H1 (cell line): ENCODE results near the gene POLDIP2. TPM values are rescaled to one million over a fixed set of nuclear protein-coding genes. Genes with fewer than 3 reads are reported as not detected.

Source experiments
- CTCF ChIA-PET: fragments of 300-600 bp; sonication (Branson Sonifier 250); formaldehyde crosslinking; loops from one replicate; lab custom pipeline; 2021; ENCODE audit not compliant: partially characterized antibody; lab: Charles Lee
- POLR2A ChIA-PET: fragments of 300-600 bp; sonication (Branson Sonifier 250); formaldehyde crosslinking; loops from one replicate; lab custom pipeline; 2021; ENCODE audit warnings: inconsistent platforms; ENCODE audit not compliant: partially characterized antibody; lab: Charles Lee
- DNase-seq, 2 experiments: peaks; one replicate each; pipeline versions ENCODE4 v3.0.0 to v3.0.0-alpha.2; 2010 to 2022; ENCODE audit warnings: low spot score in 2 of 2, low read depth in 1 of 2, mixed read lengths in 1 of 2
- FAIRE-seq: peaks from 2 replicates; lab custom pipeline; 2011; peaks lifted over from hg19 to GRCh38; lab: Jason Lieb, UNC
- H2AFZ ChIP-seq: 2 replicates; pipeline ENCODE4 v1.8.1; 2012; ENCODE audit warnings: low read length, inconsistent platforms
- H2AK5ac ChIP-seq: 2 replicates; pipeline ENCODE4 v1.6.1; 2013; ENCODE audit warnings: low read depth, low read length
- H2BK120ac ChIP-seq: replicated peaks from 2 replicates; pipeline ENCODE3; 2013; ENCODE audit warnings: low read depth, low read length, inconsistent platforms
- H2BK12ac ChIP-seq: 2 replicates; pipeline ENCODE4 v1.6.1; 2013; ENCODE audit warnings: low read depth, low read length
- H2BK15ac ChIP-seq: 2 replicates; pipeline ENCODE4 v1.6.1; 2013; ENCODE audit warnings: low read length
- H2BK20ac ChIP-seq: 2 replicates; pipeline ENCODE4 v1.6.1; 2013; ENCODE audit warnings: low read length
- H2BK5ac ChIP-seq: 2 replicates; pipeline ENCODE4 v1.6.1; 2013; ENCODE audit warnings: low read depth, low read length
- H3K14ac ChIP-seq: 2 replicates; pipeline ENCODE4 v1.6.1; 2013; ENCODE audit warnings: inconsistent platforms; ENCODE audit not compliant: insufficient read length
- H3K18ac ChIP-seq: 2 replicates; pipeline ENCODE4 v1.6.1; 2013; ENCODE audit warnings: low read length; ENCODE audit errors: extremely low read depth
- H3K23ac ChIP-seq: 2 replicates; pipeline ENCODE4 v1.6.1; 2013; ENCODE audit warnings: inconsistent platforms; ENCODE audit not compliant: insufficient read length
- H3K23me2 ChIP-seq: 2 replicates; pipeline ENCODE4 v1.6.1; 2013; ENCODE audit warnings: low read depth, low read length
- H3K27ac ChIP-seq: 2 replicates; pipeline ENCODE4 v1.6.1; 2011; ENCODE audit warnings: low read depth, low read length, inconsistent platforms
- H3K27me3 ChIP-seq, 4 experiments: replicated peaks in 1 of 4; 1 replicate in 1 of 4; 2 replicates in 3 of 4; pipeline versions ENCODE4 v1.6.1 to v1.8.1; 2011 to 2013; ENCODE audit warnings: low read length in 3 of 4, mild to moderate bottlenecking in 3 of 4, inconsistent platforms in 2 of 4, mixed read lengths in 2 of 4, moderate library complexity in 1 of 4; ENCODE audit not compliant: control insufficient read depth in 3 of 4, insufficient read depth in 3 of 4; ENCODE audit errors: extremely low read depth in 1 of 4
- H3K36me3 ChIP-seq, 4 experiments: 2 replicates each; pipeline versions ENCODE4 v1.6.1 to v1.8.1; 2011 to 2013; ENCODE audit warnings: mild to moderate bottlenecking in 4 of 4, low read length in 3 of 4, moderate library complexity in 2 of 4, control low read depth in 1 of 4, inconsistent platforms in 1 of 4; ENCODE audit not compliant: insufficient read depth in 4 of 4, control insufficient read depth in 2 of 4
- H3K4ac ChIP-seq: replicated peaks from 2 replicates; pipeline ENCODE3; 2013; ENCODE audit warnings: low read length, low read depth, mixed read lengths, inconsistent platforms; ENCODE audit not compliant: insufficient read length
- H3K4me1 ChIP-seq, 4 experiments: replicated peaks in 1 of 4; 1 replicate in 1 of 4; 2 replicates in 3 of 4; pipeline versions ENCODE4 v1.6.1 to v1.8.1; 2011 to 2013; ENCODE audit warnings: low read length in 3 of 4, inconsistent platforms in 2 of 4, mixed read lengths in 1 of 4; ENCODE audit not compliant: insufficient read depth in 4 of 4, control insufficient read depth in 3 of 4
- H3K4me2 ChIP-seq, 2 experiments: 2 replicates each; pipeline versions ENCODE4 v1.6.1 to v1.8.1; 2011 to 2013; ENCODE audit warnings: low read depth in 2 of 2, low read length in 2 of 2, control low read depth in 1 of 2, inconsistent platforms in 1 of 2, mild to moderate bottlenecking in 1 of 2; ENCODE audit not compliant: insufficient read depth in 1 of 2
- H3K4me3 ChIP-seq, 4 experiments: fragments of 200-600, 300-600 bp in 1 of 4; sonication (generic), shearing (Covaris generic), sonication (Bioruptor Twin) in 1 of 4; 2 replicates each; pipeline versions ENCODE4 v1.5.1 to v1.8.1; 2011 to 2016; ENCODE audit warnings: low read length in 4 of 4, low read depth in 3 of 4, control low read depth in 2 of 4, inconsistent platforms in 2 of 4, mild to moderate bottlenecking in 2 of 4, mixed read lengths in 1 of 4, moderate library complexity in 1 of 4; ENCODE audit not compliant: insufficient read depth in 2 of 4; ENCODE audit errors: extremely low read depth in 1 of 4
- H3K56ac ChIP-seq: replicated peaks from 2 replicates; pipeline ENCODE3; 2013; ENCODE audit warnings: low read depth, mild to moderate bottlenecking, mixed read lengths, low read length, inconsistent platforms; ENCODE audit not compliant: insufficient read length
- H3K79me1 ChIP-seq: 2 replicates; pipeline ENCODE4 v1.6.1; 2013; ENCODE audit warnings: low read depth, low read length, control low read depth
- H3K79me2 ChIP-seq, 2 experiments: 2 replicates each; pipeline versions ENCODE4 v1.6.1 to v1.8.1; 2012 to 2013; ENCODE audit warnings: low read length in 2 of 2, mild to moderate bottlenecking in 2 of 2, inconsistent platforms in 1 of 2; ENCODE audit not compliant: insufficient read depth in 2 of 2, control insufficient read depth in 1 of 2
- H3K9ac ChIP-seq, 4 experiments: replicated peaks in 1 of 4; 1 replicate in 1 of 4; 2 replicates in 3 of 4; pipeline versions ENCODE4 v1.6.1 to v1.8.1; 2011 to 2013; ENCODE audit warnings: low read depth in 3 of 4, low read length in 3 of 4, control low read depth in 2 of 4, mild to moderate bottlenecking in 2 of 4, moderate library complexity in 2 of 4, inconsistent platforms in 1 of 4; ENCODE audit errors: extremely low read depth in 1 of 4
- H3K9me3 ChIP-seq, 2 experiments: 2 replicates each; pipeline versions ENCODE4 v1.6.1 to v1.8.1; 2012 to 2013; ENCODE audit warnings: mild to moderate bottlenecking in 2 of 2, moderate library complexity in 2 of 2, control low read depth in 1 of 2, inconsistent platforms in 1 of 2, low read depth in 1 of 2, low read length in 1 of 2, mixed read lengths in 1 of 2; ENCODE audit not compliant: insufficient read depth in 2 of 2
- H4K20me1 ChIP-seq, 2 experiments: replicated peaks in 1 of 2; 2 replicates each; pipeline versions ENCODE3 to v1.8.1; 2011 to 2013; ENCODE audit warnings: inconsistent platforms in 2 of 2, low read length in 2 of 2, mild to moderate bottlenecking in 1 of 2; ENCODE audit not compliant: insufficient read depth in 2 of 2, control insufficient read depth in 1 of 2
- H4K5ac ChIP-seq: 2 replicates; pipeline ENCODE4 v1.6.1; 2013; ENCODE audit warnings: low read length, low read depth, mixed read lengths, inconsistent platforms; ENCODE audit not compliant: insufficient read length
- H4K8ac ChIP-seq: 2 replicates; pipeline ENCODE4 v1.8.0; 2013; ENCODE audit warnings: mild to moderate bottlenecking, moderate library complexity, low read length, inconsistent platforms; ENCODE audit not compliant: insufficient read depth; ENCODE audit errors: extremely low read depth
- H4K91ac ChIP-seq: replicated peaks from 2 replicates; pipeline ENCODE3; 2013; ENCODE audit warnings: low read length, mixed read lengths, inconsistent platforms; ENCODE audit not compliant: insufficient read length
- ASH2L ChIP-seq: fragments of 200-600, 300-600 bp; sonication (generic); IDR thresholded peaks from one replicate; pipeline ENCODE4 v1.7.1; 2017; ENCODE audit warnings: low read length
- ATF2 ChIP-seq: IDR thresholded peaks from 2 replicates; pipeline ENCODE4 v1.6.1; 2012; ENCODE audit warnings: low read length, inconsistent platforms
- BACH1 ChIP-seq: IDR thresholded peaks from 2 replicates; pipeline ENCODE4 v1.6.1; 2012; ENCODE audit warnings: low read length, improper control_type of control experiment
- KDM4A ChIP-seq: IDR thresholded peaks from one replicate; pipeline ENCODE4 v1.7.1; 2012; ENCODE audit warnings: low read depth, mild to moderate bottlenecking, moderate library complexity, low read length, inconsistent platforms; ENCODE audit not compliant: severe bottlenecking
- TAF7 ChIP-seq: optimal IDR thresholded peaks from 2 replicates; pipeline ENCODE3; 2011; ENCODE audit warnings: low read depth, mild to moderate bottlenecking, inconsistent platforms, low read length, moderate library complexity, borderline replicate concordance
- USF2 ChIP-seq: IDR thresholded peaks from 2 replicates; pipeline ENCODE4 v1.6.1; 2011; ENCODE audit warnings: low read length, improper control_type of control experiment
- WGBS, 2 experiments: shearing (Covaris generic) in 1 of 2; methylation state at CpG; one replicate each; pipeline versions ENCODE4 v1.1.6 to v1.1.7; 2013 to 2015; ENCODE audit warnings: low lambda C conversion rate in 2 of 2, mixed read lengths in 2 of 2, inconsistent platforms in 1 of 2, low coverage in 1 of 2, missing lambda C conversion rate in 1 of 2; ENCODE audit not compliant: insufficient replicate concordance in 2 of 2, insufficient coverage in 1 of 2, insufficient read length in 1 of 2; ENCODE audit errors: extremely low coverage in 1 of 2, missing lambda C conversion rate in 1 of 2; 5-methylcytosine and 5-hydroxymethylcytosine counted together
- polyA plus RNA-seq, 7 experiments: library from polyadenylated mRNA; depleted of rRNA in 3 of 7; stranded (reverse) in 5 of 7; unstranded in 2 of 7; fragments of >200 nt in 5 of 7; fragments of 200-250 nt in 2 of 7; gene quantifications; 1 replicate in 5 of 7; 2 replicates in 1 of 7; 4 replicates in 1 of 7; pipeline versions ENCODE4 v1.2.1 to v1.2.3, GENCODE V29; 2011 to 2013; ENCODE audit warnings: missing spikeins in 2 of 7, mixed read lengths in 2 of 7
- total RNA-seq: library from RNA; stranded (reverse); fragmentation: NEBNext Ultra II Directional; extraction: Animal tissue kit (Norgen Biotek cat#: 25700); gene quantifications from 2 replicates; pipeline ENCODE4 v1.2.1, GENCODE V29; 2021

Gene POLDIP2
- total and polyA plus RNA-seq, 2 of the 8 experiments (the other 6 are each of a cell fraction or from before 2014, with no cell fraction given) = 74.0 to 76.1 TPM

GRCh38 chr17:28396635-28397239, 39.4 kb upstream of the POLDIP2 start:
- ChIA-PET CTCF (interaction anchor here (0.7 to 2.8 kb wide), 4 partner anchors 8 to 152 kb away, joined by 3 to 11 read pairs (median 3); partner anchors contain the start of gene SLC46A1), POLR2A (interaction anchor here (3.3 to 12.8 kb wide), 2 partner anchors 10 to 11 kb away, joined by 12 to 135 read pairs; partner anchors contain the start of gene SLC46A1)
- 71% methylated on average over 6 of the region's 6 CpGs; no CpG with 5 or more reads in 1 of the 2 experiments for WGBS, 2 experiments

More at GRCh38 chr17:28396635-28397239, 39.4 kb upstream of the POLDIP2 start:
- H2BK12ac ChIP-seq = no peak overlapping the region
- no peak overlapping the region for H2AFZ ChIP-seq
- no peak overlapping the region for H2BK5ac ChIP-seq
- H2BK120ac ChIP-seq = no peak overlapping the region
- H2BK15ac ChIP-seq = no peak overlapping the region
- no peak overlapping the region for H3K14ac ChIP-seq
- H3K27me3 ChIP-seq = peaks cover 0 to 9% (median 3%) of the 10 kb centered on the region in 4 experiments; a peak in 2 of 7 replicates
- no peak overlapping the region; the same call in 1 of the 2 replicates for H3K27ac ChIP-seq
- TF ChIP-seq KDM4A (no peak), ASH2L (no peak), USF2 (no peak), TAF7 (no peak), ATF2 (no peak), BACH1 (no peak)
- FAIRE-seq = no peak
- H3K23me2 ChIP-seq = no peaks in the 10 kb centered on the region
- no peak overlapping the region for H4K91ac ChIP-seq
- no peak overlapping the region for H3K56ac ChIP-seq
- H3K79me2 ChIP-seq = no peaks in the 10 kb centered on the region
- no peak overlapping the region for H3K4ac ChIP-seq
- H3K4me2 ChIP-seq = no peak overlapping the region
- H2AK5ac ChIP-seq = no peak overlapping the region
- no peak overlapping the region for H4K8ac ChIP-seq
- no peak overlapping the region for H3K4me3 ChIP-seq
- H3K23ac ChIP-seq = no peak overlapping the region
- H4K5ac ChIP-seq = no peak overlapping the region
- H3K18ac ChIP-seq = no peak overlapping the region
- no peak for DNase-seq
- peaks cover 0 to 5% (median 1%) of the 10 kb centered on the region in 4 experiments; a peak in 6 of 7 replicates for H3K4me1 ChIP-seq
- H3K36me3 ChIP-seq = no peaks in the 10 kb centered on the region
- no peak overlapping the region for H2BK20ac ChIP-seq
- H3K9ac ChIP-seq = no peak overlapping the region
- H4K20me1 ChIP-seq = no peaks in the 10 kb centered on the region
- no peaks in the 10 kb centered on the region for H3K9me3 ChIP-seq
- no peaks in the 10 kb centered on the region for H3K79me1 ChIP-seq
